HG02759 (cell line): ENCODE data around the gene FCGR2B.
"Not testable (repeated sequence)": the region's sequence is repeated elsewhere in the genome, so short reads cannot be mapped to it uniquely, and the experiment has no call there.

Source experiments
- ATAC-seq: cut with Tn5 transposase; IDR thresholded peaks from one replicate; pipeline ENCODE4 v1.9.1; 2021; ENCODE audit warnings: mild to moderate bottlenecking, moderate library complexity; ENCODE audit not compliant: unreplicated experiment

FCGR2B gene

DNA sequence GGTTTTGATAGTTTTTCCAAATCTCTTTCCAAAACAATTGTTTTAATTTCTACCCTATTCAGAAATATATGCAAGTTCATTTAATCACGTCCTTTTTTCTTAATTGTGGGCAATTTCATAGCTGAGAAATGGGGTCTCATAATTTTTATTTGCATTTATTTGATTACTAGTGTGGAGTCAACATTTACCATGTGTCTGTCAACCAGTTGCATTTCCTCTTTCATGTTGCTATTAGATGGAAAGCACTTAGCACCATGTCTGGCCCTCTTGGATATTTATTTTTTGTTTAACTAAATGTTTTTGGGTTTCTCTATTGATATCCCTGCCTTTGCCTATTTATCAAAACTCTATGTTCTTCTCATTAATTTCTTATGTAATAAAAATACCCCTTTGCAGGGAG is 18.1 kb upstream of the FCGR2B start:
- not testable (repeated sequence) for ATAC-seq

DNA sequence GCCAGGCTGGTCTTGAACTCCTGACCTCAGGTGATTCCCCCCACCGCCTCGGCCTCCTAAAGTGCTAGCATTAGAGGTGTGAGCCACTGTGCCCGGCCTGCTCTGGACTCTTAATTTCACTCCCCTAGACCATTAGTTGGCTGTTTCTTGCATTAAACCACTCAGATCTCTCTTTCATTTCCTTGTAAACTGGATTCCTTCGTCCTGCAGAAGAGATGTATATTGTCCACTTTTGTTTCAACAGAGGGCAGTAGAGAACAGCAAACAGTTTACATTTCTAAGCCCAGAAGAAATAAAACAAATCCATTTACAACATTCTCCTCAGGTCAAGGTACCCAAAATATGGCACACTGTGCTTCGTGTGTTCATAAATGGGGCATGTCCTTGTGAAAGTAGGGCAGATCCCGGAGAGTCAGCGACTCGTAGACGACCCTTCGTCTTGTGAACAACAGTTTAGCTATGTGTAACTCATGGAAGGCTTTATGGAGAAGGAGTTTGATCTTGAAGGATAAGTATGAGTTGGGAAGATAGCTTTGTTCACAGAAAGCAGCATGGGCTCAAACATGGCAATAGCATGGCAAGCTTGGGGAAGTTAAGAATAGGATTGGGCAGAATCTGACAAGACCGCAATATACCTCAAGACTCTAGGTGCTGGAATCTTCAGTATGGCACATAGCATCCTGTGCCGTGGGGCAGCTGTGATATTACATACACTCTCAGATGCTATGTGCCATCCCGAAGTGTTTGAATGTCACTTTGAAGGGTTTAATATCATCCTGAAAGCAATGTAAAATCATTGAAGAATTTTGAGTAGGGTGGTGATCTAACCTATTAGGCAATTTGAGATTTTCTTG is 15.2 kb upstream of the FCGR2B start:
- ATAC-seq: peak; percentile 48

DNA sequence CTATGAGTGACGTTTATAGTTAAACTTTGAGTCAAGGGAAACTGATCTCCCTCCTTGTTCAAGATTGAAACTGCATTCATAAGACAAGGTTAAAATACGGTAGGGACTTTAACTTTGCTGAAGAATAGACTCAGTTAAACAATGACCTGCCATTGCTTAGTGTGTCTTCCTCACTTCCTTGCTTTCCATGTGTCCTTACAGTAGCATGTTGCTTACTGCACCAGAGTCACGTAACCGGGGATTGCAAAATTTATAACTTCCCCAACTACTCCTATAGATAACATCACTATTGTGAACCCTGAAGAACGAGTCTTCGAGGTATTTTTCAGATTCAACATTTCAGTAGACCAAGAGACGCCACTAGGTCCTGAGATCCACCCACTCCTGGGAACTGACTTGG is 9.4 kb upstream of the FCGR2B start:
- not testable (repeated sequence) for ATAC-seq

DNA sequence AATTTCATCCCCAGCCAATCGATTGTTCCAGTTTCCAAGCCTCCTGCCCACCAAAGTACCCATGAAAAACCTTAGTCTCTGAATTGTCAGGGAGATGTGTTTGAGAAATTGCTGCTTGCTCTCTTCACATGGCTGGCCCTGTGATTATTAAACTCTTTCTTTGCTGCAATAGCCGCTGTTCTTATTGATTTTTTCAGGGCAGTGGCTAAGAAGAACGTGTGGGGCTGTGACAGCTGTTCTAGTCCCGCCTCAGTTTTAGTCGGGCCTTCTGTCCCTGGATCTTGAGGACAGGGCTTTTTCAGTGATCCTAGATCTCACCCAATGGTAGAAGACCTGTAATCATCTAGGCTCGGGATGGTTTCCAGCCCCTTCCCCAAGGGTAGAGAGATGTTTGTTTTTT is 9.0 kb upstream of the FCGR2B start:
- ATAC-seq: not testable (repeated sequence)

DNA sequence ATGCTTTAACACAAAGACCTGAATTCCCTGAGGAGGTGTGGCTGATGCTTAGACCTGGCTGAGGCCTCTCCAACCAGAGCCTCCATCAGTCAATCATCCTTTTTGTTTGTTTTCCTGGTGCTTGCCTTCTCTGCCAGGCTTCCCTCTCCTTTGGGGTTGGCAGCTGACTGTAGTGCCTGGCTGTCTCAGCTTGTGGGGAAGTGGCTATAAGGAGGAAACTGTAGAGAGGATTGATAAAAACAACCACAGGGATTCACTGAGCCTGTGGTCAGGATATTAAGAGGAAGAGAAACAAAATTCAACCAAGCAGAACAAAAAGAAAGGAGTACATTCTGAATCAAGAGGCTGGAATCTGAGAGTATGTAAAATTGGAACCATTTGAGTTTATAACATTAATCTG is 4.4 kb upstream of the FCGR2B start:
- not testable (repeated sequence) for ATAC-seq

DNA sequence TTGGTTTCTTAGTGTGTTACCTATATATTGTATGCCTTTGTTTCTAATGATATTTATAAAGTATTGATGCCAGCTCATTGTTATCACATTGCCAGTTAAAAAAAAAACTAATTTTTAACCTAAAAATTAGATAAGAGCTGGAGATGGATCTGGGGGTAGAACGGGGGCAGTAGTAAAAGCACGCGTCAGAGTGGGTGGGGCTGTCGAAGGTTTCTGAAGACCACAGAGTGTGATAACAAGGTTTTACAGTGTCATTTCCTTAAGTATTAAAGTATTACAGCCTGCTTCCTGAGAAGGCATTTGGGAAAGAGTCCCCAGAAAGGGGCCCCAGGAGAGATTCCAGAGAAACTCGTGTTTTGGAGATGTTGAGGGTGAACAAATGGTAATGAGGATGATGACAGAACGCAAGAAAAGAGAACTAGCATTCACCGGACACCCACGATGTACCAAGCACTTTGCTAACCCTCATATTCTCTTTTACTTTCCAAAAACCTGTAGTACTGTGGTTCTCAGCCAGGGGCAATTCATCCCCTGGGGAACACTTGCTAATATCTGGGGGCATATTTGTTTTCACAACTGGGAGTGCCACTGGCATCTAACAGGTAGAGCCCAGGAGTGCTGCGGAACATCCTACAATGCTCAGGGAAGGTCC is 1.2 kb upstream of the FCGR2B start:
- not testable (repeated sequence) for ATAC-seq

DNA sequence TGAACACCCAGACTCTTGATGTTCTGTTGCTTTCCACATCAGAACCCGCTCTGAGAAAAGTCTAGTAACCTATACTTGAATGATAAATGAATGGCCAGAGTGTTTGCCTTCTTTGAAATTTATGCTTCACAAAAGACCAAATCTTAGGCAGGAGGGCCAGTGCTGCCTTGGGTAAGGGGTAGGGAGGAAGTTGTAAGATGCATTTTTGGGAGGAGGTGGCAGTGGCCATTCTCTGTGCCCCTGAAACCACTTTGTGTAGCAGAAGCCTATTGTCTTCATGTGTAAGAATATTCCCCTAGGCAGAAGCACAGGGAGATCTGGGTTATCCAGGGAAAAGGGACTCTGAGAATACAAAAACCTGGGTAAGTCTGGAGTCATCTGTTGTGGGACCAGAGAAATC is 626 bp downstream of the FCGR2B start:
- peak; percentile 5 for ATAC-seq

DNA sequence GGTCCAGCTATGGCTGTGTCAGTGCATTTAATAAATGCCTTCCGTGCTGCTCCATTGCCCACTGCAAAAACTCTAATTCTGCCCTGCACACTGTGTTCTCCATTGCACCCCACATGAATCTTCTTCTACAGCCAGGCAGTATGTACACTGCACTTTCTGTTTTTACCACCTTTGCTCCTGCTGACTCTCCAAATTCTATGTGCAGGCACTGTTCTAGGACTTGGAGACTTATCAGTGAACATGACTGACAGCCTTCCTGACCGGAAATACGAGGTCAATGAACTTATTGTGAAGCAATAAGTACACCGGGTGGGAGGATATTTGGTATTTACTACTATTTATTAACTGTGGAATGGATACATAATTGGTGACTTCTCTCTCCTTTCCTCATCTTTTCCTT is 1.7 kb downstream of the FCGR2B start:
- ATAC-seq: not testable (repeated sequence)

DNA sequence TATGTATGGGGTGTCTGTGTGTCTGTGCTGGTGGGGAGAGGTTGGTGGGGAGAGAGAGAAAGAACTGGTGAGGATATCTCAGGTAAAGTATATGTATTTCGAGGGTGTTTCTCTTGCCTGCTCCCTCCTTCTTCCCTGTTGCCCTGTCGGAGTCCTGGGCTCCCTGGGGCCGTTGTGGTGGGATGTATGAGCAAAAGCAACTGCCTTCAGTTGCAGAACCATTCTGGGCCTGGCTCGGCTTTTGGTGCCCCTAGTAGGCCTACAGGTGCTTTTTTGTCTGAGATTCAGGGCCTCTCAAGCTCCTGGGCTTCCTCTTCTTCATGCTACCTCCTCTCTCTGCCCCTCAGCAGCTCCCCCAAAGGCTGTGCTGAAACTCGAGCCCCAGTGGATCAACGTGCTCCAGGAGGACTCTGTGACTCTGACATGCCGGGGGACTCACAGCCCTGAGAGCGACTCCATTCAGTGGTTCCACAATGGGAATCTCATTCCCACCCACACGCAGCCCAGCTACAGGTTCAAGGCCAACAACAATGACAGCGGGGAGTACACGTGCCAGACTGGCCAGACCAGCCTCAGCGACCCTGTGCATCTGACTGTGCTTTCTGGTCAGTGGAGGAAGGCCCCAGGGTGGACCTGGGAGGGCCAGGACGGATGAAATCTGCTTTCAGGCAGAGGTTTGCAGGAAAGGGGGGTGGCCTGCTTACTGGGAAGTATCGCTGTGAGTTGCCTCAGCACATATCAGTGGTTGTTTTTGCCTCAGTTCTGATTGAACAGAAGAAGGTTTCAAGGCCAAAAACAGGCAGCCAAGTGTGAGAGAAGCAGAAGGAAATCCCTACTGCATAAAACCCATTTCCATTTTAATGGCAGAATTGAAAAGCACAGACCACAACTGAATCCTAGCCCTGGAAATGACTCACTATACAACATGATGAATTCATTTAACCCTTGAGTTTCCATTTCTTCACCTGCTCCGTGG is 8.4 kb downstream of the FCGR2B start:
- not testable (repeated sequence) for ATAC-seq

DNA sequence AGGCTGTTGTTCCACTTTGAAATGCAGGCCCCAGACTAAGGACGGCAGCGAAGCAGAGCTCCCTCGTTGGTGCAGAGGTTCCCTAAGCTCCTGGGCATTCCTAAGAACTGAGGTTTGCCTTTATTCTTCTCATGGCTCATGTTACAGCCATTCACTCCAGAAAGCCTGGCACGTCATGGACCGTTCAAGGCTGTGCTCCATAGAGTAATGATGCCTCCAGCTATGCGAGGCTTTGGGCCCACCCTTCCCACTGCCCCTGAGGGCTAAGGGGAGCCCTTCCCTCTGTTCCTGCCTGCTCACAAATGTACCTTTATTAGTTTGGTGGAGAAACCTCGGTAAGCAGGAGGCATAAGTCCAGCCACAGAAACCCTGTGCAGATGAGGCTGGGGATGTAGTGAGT is 10.5 kb downstream of the FCGR2B start:
- ATAC-seq: not testable (repeated sequence)

DNA sequence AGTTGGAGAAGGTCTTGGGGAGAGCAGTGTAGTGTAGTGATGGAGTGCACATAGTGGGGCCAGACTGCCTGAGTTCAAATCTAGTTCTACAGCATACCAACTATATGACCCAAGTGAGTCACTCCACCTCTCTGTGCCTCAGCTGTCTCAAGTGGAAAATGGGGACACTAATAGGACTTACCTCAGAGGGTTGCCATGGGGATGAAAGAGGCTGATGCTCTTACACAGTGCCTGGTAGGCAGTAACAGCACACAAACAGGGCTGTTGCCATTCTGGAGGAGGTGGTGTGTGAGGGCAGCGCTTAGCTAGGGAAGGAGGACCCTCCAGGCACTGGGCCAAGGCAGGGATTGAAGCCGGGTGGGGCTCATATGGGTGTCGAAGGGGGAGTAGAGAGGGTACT is 11.5 kb downstream of the FCGR2B start:
- not testable (repeated sequence) for ATAC-seq

DNA sequence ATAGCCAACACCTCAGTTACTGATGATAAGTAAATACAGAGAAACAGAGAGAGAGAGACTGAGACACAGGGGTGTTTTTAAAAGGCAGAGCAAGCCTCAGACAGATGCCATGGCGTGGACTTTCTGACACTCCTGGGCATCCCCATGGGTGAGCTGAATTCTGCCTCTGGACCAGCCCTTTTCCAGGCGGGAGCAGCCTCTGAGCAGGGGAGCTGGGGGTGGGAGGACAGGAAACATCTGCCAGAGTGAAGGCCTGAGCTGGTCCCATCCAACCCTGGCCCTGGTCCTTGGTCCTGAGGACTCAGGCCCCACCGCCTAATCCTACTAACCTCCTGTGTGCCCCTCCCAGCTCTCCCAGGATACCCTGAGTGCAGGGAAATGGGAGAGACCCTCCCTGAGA is 12.0 kb downstream of the FCGR2B start:
- not testable (repeated sequence) for ATAC-seq

DNA sequence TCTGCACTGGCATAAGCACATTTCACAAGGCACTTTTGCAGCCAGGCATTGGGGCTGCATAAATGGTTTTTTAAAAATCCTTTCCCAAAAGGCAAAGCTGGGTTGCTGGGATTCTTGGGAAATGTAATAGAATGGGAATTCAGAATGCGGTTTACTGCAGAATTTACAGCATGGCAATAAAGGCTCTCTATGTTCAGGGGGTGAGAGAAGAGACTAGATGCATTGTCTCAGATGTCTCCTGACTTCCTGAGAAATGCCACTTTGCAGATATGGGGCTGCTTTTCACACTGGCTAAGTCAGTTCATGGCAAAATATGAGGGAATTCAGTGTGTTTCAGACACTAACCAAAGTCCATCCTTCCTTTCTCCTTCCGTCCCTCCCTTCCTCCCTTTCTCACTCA is 13.5 kb downstream of the FCGR2B start:
- no peak for ATAC-seq

DNA sequence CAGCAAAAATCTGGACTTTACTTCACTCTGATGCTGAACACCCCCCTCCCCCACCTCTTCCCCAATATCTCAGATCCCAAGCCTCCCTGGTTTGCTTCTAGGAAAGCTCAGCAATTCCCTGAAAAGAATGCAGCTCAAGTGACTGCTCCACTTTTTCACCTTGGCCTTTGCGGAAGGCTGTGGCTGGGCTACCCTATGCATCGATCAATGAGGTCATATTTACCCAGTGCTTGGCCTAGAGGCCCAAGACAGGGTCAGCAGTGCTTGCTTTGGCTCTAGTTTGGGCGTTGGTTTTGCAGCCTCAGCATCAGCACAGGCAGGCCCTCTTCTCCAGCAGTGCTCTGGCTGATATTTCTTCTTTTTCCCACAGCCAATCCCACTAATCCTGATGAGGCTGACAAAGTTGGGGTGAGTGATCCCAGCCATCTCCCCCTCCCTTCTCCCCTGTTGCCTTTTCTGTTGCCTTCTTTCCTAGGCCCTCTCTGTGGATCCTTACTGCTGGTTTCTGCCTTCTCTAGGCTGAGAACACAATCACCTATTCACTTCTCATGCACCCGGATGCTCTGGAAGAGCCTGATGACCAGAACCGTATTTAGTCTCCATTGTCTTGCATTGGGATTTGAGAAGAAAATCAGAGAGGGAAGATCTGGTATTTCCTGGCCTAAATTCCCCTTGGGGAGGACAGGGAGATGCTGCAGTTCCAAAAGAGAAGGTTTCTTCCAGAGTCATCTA is 14.2 kb downstream of the FCGR2B start:
- no peak for ATAC-seq

DNA sequence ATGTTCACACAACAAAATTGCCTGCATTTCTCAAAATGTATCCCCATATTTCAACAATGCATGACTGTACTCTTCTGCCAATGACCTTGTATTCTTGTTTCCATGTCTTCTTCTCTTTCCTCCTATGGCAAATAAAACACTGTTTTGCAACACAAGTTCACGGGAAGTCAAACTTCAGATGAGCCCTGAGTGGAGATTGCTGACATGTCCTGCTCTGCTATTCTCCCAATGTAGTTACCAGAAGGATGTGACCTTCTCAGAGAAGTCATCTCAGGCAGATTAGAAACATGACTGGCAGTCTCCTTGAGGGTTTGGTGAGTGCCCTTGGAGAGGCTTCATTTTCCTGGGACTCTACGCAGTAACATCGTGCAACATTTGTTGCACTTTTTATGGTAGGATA is 15.6 kb downstream of the FCGR2B start:
- no peak for ATAC-seq

DNA sequence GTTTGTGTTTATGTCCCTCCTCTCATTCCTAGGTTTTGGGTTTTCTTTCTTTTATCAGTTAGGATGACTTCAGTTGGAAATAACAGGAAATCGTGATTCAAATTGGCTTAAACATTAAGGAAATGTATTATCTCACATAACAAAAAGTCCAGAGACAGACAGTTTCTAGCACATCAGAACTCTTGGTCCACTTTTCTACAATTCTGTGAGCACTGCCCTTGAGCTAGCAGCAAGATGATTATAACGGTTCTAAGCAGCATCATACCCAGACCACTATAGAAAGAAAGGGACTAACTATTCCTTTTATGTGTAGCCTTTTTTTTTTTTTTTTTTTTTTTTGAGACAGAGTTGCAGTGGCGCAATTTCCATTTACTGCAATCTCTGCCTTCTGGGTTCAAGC is 18.9 kb downstream of the FCGR2B start:
- ATAC-seq: no peak

DNA sequence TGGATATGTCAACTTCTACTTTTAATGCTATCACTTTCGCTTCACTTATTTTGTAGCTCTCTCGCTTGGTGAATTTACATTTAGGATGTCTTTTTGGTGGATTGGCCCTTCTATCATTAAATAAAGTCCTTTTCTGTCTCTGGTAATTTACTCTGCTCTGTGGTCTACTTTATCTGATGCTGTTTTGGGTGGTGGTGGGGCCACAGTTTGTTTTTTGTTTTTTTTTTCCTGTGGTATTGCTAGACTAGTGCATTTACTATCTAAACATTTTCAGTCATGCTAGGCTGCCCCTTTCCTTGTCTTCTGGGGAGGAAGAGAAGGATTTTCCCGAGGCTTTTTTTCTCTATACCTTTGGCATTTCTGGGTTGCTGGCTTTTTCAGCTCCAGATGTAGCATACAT is 26.0 kb downstream of the FCGR2B start:
- ATAC-seq: no peak

DNA sequence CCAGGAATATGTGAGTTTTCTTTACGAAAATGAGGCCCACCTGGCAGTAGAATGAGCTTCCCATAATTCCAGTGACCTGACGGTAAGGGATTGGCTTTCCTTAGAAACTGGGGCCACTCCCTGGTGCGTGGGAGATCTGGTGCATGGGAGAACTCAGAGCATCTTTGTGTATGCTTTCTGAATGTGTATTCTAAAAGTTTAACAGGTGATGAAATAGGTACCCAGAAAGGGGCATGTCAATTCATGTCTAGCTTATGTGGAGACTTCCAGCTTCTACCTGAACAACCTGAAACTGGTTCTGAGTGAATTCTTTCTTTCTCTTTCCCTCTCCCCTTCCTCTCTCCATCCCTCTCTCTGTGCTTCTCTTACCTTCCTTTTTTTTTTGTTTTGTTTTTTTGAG is 28.9 kb downstream of the FCGR2B start:
- ATAC-seq: no peak

DNA sequence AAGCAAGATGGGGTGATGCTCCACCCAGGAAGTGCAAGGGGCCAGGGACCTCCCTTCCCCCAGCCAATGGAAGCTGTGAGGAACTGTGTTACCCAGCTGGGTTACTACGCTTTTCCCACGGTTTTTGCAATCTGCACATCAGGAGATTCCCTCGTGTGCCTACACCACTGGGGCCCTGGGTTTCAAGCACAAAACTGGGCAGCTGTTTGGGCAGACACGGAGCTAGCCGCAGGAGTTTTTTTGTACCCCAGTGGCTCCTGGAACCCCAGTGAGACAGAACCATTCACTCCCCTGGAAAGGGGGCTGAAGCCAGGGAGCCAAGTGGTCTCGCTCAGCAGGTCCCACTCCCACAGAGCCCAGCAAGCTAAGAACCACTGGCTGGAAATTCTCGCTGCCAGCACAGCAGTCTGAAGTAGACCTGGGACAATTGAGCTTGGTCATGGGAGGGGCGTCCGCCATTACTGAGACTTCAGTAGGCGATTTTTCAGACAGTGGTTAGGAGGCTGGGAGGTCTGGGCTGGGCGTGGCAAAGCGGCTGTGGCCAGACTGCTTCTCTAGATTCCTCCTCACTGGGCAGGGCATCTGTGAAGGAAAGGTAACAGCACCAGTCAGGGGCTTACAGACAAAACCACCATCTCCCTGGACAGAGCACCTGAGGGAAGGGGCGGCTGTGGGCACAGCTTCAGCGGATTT is 30.2 kb downstream of the FCGR2B start:
- ATAC-seq: not testable (repeated sequence)

DNA sequence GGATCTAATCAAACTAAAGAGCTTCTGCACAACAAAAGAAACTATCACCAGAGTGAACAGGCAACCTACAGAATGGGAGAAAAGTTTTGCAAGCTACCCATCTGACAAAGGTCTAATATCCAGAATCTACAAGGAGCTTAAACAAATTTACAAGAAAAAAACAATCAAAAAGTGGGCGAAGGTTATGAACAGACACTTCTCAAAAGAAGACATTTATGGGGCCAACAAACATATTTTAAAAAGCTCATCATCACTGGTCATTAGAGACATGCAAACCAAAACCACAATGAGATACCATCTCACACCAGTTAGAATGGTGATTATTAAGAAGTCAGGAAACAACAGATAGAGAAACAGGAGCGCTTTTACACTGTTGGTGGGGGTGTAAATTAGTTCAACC is 35.4 kb downstream of the FCGR2B start:
- not testable (repeated sequence) for ATAC-seq
